Measurements from ENCODE around the gene ZBTB4.

GRCh38 chr17:7480089-7480384 lies 606 bp upstream of the ZBTB4 start:
- TF ChIP-seq REST (IDR thresholded peaks at IDR 0.05; ENCODE audit: insufficient read depth in 1 of 2, low read depth in 2 of 2, low read length in 2 of 2), result no peak
- no peak for TF ChIP-seq POLR2AphosphoS5 (IDR thresholded peaks at IDR 0.05; ENCODE audit: low read depth, low read length)
- TF ChIP-seq SIN3A (IDR thresholded peaks at IDR 0.05; ENCODE audit: borderline replicate concordance, insufficient read depth, low read length), result no peak
- TF ChIP-seq TAF1 (IDR thresholded peaks at IDR 0.05; ENCODE audit: borderline replicate concordance, insufficient read depth, low read length), result no peak
- TF ChIP-seq FOXP2 (optimal IDR thresholded peaks at IDR 0.05; ENCODE audit: borderline replicate concordance, extremely low read depth, extremely low read length, insufficient read depth), result no peak
